Stimulated activated CD4-positive, alpha-beta T cell treated with anti-CD3 and anti-CD28 coated beads, TNF-alpha, amount 100 ng/mL, for 4 hours (primary cell): ENCODE results near the gene GPI.
"Not testable (repeated sequence)": the region's sequence is repeated elsewhere in the genome, so short reads cannot be mapped to it uniquely, and the experiment has no call there.

Experiments
- DNase-seq, 3 experiments: peaks; one replicate each; pipeline ENCODE4 v3.0.0-alpha.2; 2020; ENCODE audit warnings: low read depth in 3 of 3

GPI gene

GRCh38 chr19:34364830-34365462, at the start of gene GPI:
GPI (plus strand) TSS chr19:34365196; CDS start chr19:34365267, 71 bp downstream.
- peak; percentile 48 to 60 (median 58) for DNase-seq

- DNase-seq: no peak
Observed at GRCh38 chr19:34316247-34316646, 48.7 kb upstream of the GPI start.

- no peak for DNase-seq
Observed at GRCh38 chr19:34316741-34317301, 48.2 kb upstream of the GPI start.

GRCh38 chr19:34317311-34317927, 47.6 kb upstream of the GPI start:
- no peak for DNase-seq

- no peak for DNase-seq
Observed at GRCh38 chr19:34319230-34319585, 45.8 kb upstream of the GPI start.

GRCh38 chr19:34319785-34320184, 45.2 kb upstream of the GPI start:
- no peak for DNase-seq

- DNase-seq: no peak
Observed at GRCh38 chr19:34320277-34320676, 44.7 kb upstream of the GPI start.

GRCh38 chr19:34321735-34322134, 43.3 kb upstream of the GPI start:
- no peak for DNase-seq

- DNase-seq: no peak
Observed at GRCh38 chr19:34323433-34324204, 41.4 kb upstream of the GPI start.

- DNase-seq: no peak
Observed at GRCh38 chr19:34324320-34324719, 40.7 kb upstream of the GPI start.

GRCh38 chr19:34325181-34325580, 39.8 kb upstream of the GPI start:
- no peak for DNase-seq

GRCh38 chr19:34325981-34326787, 38.8 kb upstream of the GPI start:
- no peak for DNase-seq

GRCh38 chr19:34327851-34328250, 37.1 kb upstream of the GPI start:
- no peak for DNase-seq

- no peak for DNase-seq
Observed at GRCh38 chr19:34328982-34329381, 36.0 kb upstream of the GPI start.

GRCh38 chr19:34330116-34330515, 34.9 kb upstream of the GPI start:
- no peak for DNase-seq

GRCh38 chr19:34330596-34330995, 34.4 kb upstream of the GPI start:
- not testable (repeated sequence) for DNase-seq

- not testable (repeated sequence) for DNase-seq
Observed at GRCh38 chr19:34331596-34331995, 33.4 kb upstream of the GPI start.

GRCh38 chr19:34332027-34332760, 32.8 kb upstream of the GPI start:
- no peak for DNase-seq

GRCh38 chr19:34335914-34336313, 29.1 kb upstream of the GPI start:
- DNase-seq: no peak

- DNase-seq: peak in 1 of 3 experiments; percentile 34
Observed at GRCh38 chr19:34336781-34337271, 28.2 kb upstream of the GPI start.

- no peak for DNase-seq
Observed at GRCh38 chr19:34337739-34338138, 27.3 kb upstream of the GPI start.
